HepG2 (cell line): ENCODE measurements around the gene IPP. TPM values are rescaled to one million over a fixed set of nuclear protein-coding genes. Genes with fewer than 3 reads are reported as not detected.
A peak's percentile ranks its signal among the peaks of the same experiment; 100 is the strongest.

Source experiments
- BRD4 ChIP-seq: sonication (generic); formaldehyde crosslinking; IDR thresholded peaks from 2 replicates; pipeline ENCODE4 v1.4.0; 2020; ENCODE audit warnings: missing genetic modification reagents
- CHD2 ChIP-seq: IDR thresholded peaks from 2 replicates; pipeline ENCODE4 v1.6.1; 2011; ENCODE audit warnings: low read depth, low read length, improper control_type of control experiment
- FOXC1 ChIP-seq: sonication (generic); formaldehyde crosslinking; IDR thresholded peaks from 2 replicates; pipeline ENCODE4 v1.8.0; 2022; ENCODE audit warnings: mild to moderate bottlenecking, missing genetic modification reagents, borderline replicate concordance
- HHEX ChIP-seq: IDR thresholded peaks from 2 replicates; pipeline ENCODE4 v1.6.1; 2016; ENCODE audit warnings: control low read depth
- HNF4G ChIP-seq, 2 experiments: sonication (generic) in 1 of 2; formaldehyde crosslinking in 1 of 2; IDR thresholded peaks; 2 replicates each; pipeline versions ENCODE4 v1.4.0 to v1.6.1; 2011 to 2020; ENCODE audit warnings: borderline replicate concordance in 2 of 2, low read depth in 2 of 2, mild to moderate bottlenecking in 2 of 2, low read length in 1 of 2, missing genetic modification reagents in 1 of 2, moderate library complexity in 1 of 2
- JARID2 ChIP-seq: sonication (generic); formaldehyde crosslinking; IDR thresholded peaks from 2 replicates; pipeline ENCODE4 v1.8.1; 2023; ENCODE audit warnings: missing genetic modification reagents, inconsistent platforms; ENCODE audit not compliant: insufficient replicate concordance
- JUNB ChIP-seq: sonication (generic); formaldehyde crosslinking; IDR thresholded peaks from 2 replicates; pipeline ENCODE4 v1.8.0; 2022; ENCODE audit warnings: missing genetic modification reagents, mild to moderate bottlenecking, borderline replicate concordance
- KDM1A ChIP-seq: IDR thresholded peaks from 2 replicates; pipeline ENCODE4 v1.6.1; 2016; ENCODE audit warnings: missing compliant biosample characterization
- PAF1 ChIP-seq: IDR thresholded peaks from 2 replicates; pipeline ENCODE4 v1.6.1; 2016; ENCODE audit warnings: missing genetic modification reagents, missing compliant biosample characterization
- SNAPC4 ChIP-seq: sonication (generic); formaldehyde crosslinking; IDR thresholded peaks from 2 replicates; pipeline ENCODE4 v1.4.0; 2020; ENCODE audit warnings: mild to moderate bottlenecking, missing genetic modification reagents
- THYN1 ChIP-seq: sonication (generic); formaldehyde crosslinking; IDR thresholded peaks from 2 replicates; pipeline ENCODE4 v1.8.1; 2023; ENCODE audit warnings: low read depth, mild to moderate bottlenecking, moderate library complexity, missing genetic modification reagents, borderline replicate concordance
- ZNF407 ChIP-seq: sonication (generic); formaldehyde crosslinking; IDR thresholded peaks from one replicate; pipeline ENCODE4 v1.5.1; 2020; ENCODE audit warnings: mild to moderate bottlenecking, missing genetic modification reagents; ENCODE audit errors: not compliant biosample characterization
- ZNF460 ChIP-seq: sonication (generic); formaldehyde crosslinking; IDR thresholded peaks from 2 replicates; pipeline ENCODE4 v1.5.1; 2020; ENCODE audit warnings: missing genetic modification reagents, mild to moderate bottlenecking, borderline replicate concordance
- ZNF788 ChIP-seq: sonication (generic); formaldehyde crosslinking; IDR thresholded peaks from 2 replicates; pipeline ENCODE4 v1.5.0; 2020; ENCODE audit warnings: mild to moderate bottlenecking, missing genetic modification reagents, borderline replicate concordance
- ZSCAN21 ChIP-seq: sonication (generic); formaldehyde crosslinking; IDR thresholded peaks from 2 replicates; pipeline ENCODE4 v1.8.0; 2022; ENCODE audit warnings: mild to moderate bottlenecking, missing genetic modification reagents, moderate library complexity, borderline replicate concordance
- polyA plus RNA-seq, 8 experiments: library from polyadenylated mRNA; depleted of rRNA in 3 of 8; stranded (reverse) in 7 of 8; unstranded in 1 of 8; fragments of >200 nt; fragmentation: Illumina TruSeq in 4 of 8; extraction: Trizol in 4 of 8; gene quantifications; 2 replicates each; pipeline versions ENCODE4 v1.2.1 to v1.2.3, GENCODE V29; 2011 to 2016; ENCODE audit warnings: low read depth in 4 of 8, missing spikeins in 1 of 8, mixed read lengths in 1 of 8; ENCODE audit not compliant: insufficient read depth in 1 of 8
- total RNA-seq, 5 experiments: library from RNA; depleted of rRNA; stranded (reverse); fragments of >200 nt; fragmentation: Illumina TruSeq; extraction: Trizol; gene quantifications; 2 replicates each; pipeline ENCODE4 v1.2.3, GENCODE V29; 2016; ENCODE audit warnings: low read depth in 1 of 5

IPP gene
- total and polyA plus RNA-seq, 2 of the 13 experiments (the other 11 are each of a cell fraction or from before 2014, with no cell fraction given): 3.0 to 9.7 TPM

GRCh38 chr1:45750298-45751038, at the start of gene IPP (continued):
- no peak for TF ChIP-seq PAF1
- no peak for TF ChIP-seq KDM1A (CRISPR knock-in tag)
- peak; percentile 86; the same call in 1 of the 2 replicates for TF ChIP-seq ZSCAN21
- TF ChIP-seq ZNF407: no peak
- peak; percentile 67; the same call in 1 of the 2 replicates for TF ChIP-seq SNAPC4 (CRISPR knock-in tag)
- no peak for TF ChIP-seq JUNB (CRISPR knock-in tag)
- peak; percentile 56; the same call in 1 of the 2 replicates for TF ChIP-seq HNF4G (IDR thresholded peaks at IDR 0.05; ENCODE audit: borderline replicate concordance, low read depth, low read length)
- TF ChIP-seq HNF4G (CRISPR knock-in tag; IDR thresholded peaks at IDR 0.05; ENCODE audit: borderline replicate concordance, low read depth): 0 out of 2 replicates have a peak, but pooled peaks have one; percentile 30
- peak; percentile 89 for TF ChIP-seq JARID2 (CRISPR knock-in tag)
- TF ChIP-seq ZNF788 (CRISPR knock-in tag): peak; percentile 78; the same call in 1 of the 2 replicates
- no peak; the same call in 1 of the 2 replicates for TF ChIP-seq ZNF460 (CRISPR knock-in tag)
- no peak for TF ChIP-seq HHEX (CRISPR knock-in tag)
- TF ChIP-seq FOXC1: peak; percentile 80; the same call in 1 of the 2 replicates
- no peak for TF ChIP-seq THYN1
- TF ChIP-seq CHD2: peak; percentile 82
- TF ChIP-seq BRD4 (CRISPR knock-in tag): peak; percentile 84; the same call in 1 of the 2 replicates
